ENCODE measurements around the gene TLL2.

Gene TLL2

GRCh38 chr10:96352027-96352426, 161.7 kb downstream of the TLL2 start:
- DNase-seq: no peak

- no peak for DNase-seq
These were observed 167.4 kb downstream of the TLL2 start for GRCh38 chr10:96346295-96346694.

- DNase-seq: no peak
These were observed 168.5 kb downstream of the TLL2 start for GRCh38 chr10:96345222-96345621.

GRCh38 chr10:96344178-96344577, 169.5 kb downstream of the TLL2 start:
- no peak for DNase-seq

GRCh38 chr10:96342402-96342801, 171.3 kb downstream of the TLL2 start:
- DNase-seq: no peak

- DNase-seq: no peak
These were observed 172.2 kb downstream of the TLL2 start for GRCh38 chr10:96341219-96342182.

- peak; percentile 24 to 37 for DNase-seq
These were observed 173.5 kb downstream of the TLL2 start for GRCh38 chr10:96339956-96340904.

GRCh38 chr10:96339383-96339782, 174.3 kb downstream of the TLL2 start:
- no peak for DNase-seq

GRCh38 chr10:96338279-96338925, 175.3 kb downstream of the TLL2 start:
- DNase-seq: no peak

- DNase-seq: no peak
These were observed 176.6 kb downstream of the TLL2 start for GRCh38 chr10:96337106-96337505.

- no peak for DNase-seq
These were observed 178.9 kb downstream of the TLL2 start for GRCh38 chr10:96334616-96335526.

- DNase-seq: no peak
These were observed 180.6 kb downstream of the TLL2 start for GRCh38 chr10:96333101-96333500.

GRCh38 chr10:96327462-96327861, 186.3 kb downstream of the TLL2 start:
- DNase-seq: no peak

GRCh38 chr10:96325719-96326373, 187.9 kb downstream of the TLL2 start:
- no peak for DNase-seq

GRCh38 chr10:96324447-96324846, 189.3 kb downstream of the TLL2 start:
- no peak for DNase-seq

- DNase-seq: no peak
These were observed 191.5 kb downstream of the TLL2 start for GRCh38 chr10:96322275-96322674.

- no peak for DNase-seq
These were observed 191.9 kb downstream of the TLL2 start for GRCh38 chr10:96321822-96322221.

GRCh38 chr10:96319754-96320474, 193.8 kb downstream of the TLL2 start:
- no peak for DNase-seq

- DNase-seq: no peak
These were observed 196.5 kb downstream of the TLL2 start for GRCh38 chr10:96317067-96317833.

Measured in stimulated activated CD4-positive, alpha-beta T cell treated with anti-CD3 and anti-CD28 coated beads, Interleukin-4, amount 100 ng/mL, for 4 hours (primary cell).